Stimulated activated CD4-positive, alpha-beta T cell treated with anti-CD3 and anti-CD28 coated beads, Interleukin-15, amount 100 ng/mL, for 48 hours (primary cell): ENCODE measurements around the gene SLC49A4.

Source experiments
- DNase-seq, 2 donors: peaks; one replicate each; pipeline ENCODE4 v3.0.0-alpha.2; 2020; ENCODE audit warnings: low read depth in 2 of 2

Gene SLC49A4

GRCh38 chr3:122785231-122785630 is 9.6 kb upstream of the SLC49A4 start:
- no peak for DNase-seq

DNA sequence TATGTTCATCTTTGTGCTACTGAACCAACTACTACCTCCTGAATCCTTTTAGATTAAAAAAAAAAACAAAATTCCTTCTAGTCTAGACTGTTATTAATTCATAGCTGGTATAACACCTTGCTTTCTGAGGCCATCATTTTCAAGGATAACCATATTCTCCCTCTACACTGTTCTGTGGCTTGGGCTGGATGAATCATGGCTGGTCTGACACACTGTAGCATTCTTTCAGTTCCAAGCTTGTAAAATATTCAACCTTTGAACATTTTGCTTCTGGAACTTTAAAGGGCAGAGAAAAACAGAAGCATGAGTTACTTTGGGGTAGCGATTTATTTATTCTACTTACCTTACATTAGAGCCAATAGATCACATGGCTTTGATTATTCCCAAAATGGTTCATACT is 8.8 kb upstream of the SLC49A4 start:
- DNase-seq = no peak

GRCh38 chr3:122787872-122788271 is 7.0 kb upstream of the SLC49A4 start:
- no peak for DNase-seq

DNA sequence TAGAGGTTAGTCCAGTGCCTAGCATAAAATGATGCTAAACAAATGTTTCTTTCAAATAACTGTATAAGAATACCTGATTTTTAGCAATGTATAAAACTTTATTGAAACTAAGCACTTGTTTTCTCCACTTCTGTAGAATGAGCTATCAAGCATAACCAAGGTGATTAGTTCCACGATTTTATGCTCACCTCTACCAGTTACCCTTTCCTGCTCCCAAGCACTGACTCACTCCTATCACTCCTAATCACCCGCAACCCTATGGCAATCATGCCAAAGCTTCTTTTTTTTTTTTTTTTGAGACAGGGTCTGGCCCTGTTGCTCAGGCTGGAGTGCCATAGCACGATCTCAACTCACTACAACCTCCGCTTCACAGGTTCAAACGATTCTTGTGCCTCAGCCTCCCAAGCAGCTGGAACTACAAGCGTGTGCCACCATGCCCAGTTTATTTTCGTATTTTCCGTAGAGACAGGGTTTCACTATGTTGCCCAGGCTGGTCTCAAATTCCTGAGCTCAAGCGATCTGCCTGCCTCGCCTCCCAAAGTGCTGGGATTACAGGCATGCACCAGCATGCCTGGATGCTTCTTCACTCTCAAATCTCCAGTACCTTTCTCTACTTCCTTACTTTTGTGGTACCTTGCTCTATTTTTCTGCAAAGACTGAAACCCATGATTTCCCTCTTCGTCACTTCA is 5.1 kb upstream of the SLC49A4 start:
- no peak for DNase-seq

- peak; percentile 77 to 83 for DNase-seq
Observed at GRCh38 chr3:122793568-122794416, 1.1 kb upstream of the SLC49A4 start, which contains the start of gene HSPBAP1. TSS of gene HSPBAP1 (minus strand) at chr3:122793831. CDS start at chr3:122793680, 151 bp downstream.

- DNase-seq = no peak
Observed at GRCh38 chr3:122794483-122794778, 438 bp upstream of the SLC49A4 start.

DNA sequence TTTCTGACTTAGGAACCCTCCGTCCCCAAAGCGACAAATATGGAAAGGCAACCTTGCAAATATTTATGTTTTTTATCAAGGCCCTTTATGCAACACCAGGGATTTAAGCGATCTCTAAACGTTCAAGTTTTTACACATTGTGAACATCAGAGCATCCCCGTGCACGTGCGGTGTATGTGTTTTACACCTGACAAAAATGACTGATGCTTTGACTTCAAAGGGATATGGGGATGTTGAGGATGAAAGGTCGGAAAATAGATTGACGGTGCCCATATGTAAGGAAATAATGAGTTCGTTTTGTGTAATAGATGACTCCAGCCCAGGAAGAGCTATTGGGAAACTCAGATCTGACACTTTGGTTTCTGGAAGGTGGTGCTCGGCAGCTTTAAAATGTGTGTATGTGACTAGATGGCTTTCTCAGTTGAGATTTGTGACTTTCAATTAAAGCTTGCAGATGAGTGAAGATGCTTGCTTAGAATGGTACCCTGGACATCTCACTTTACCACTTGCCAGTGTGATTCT is 866 bp downstream of the SLC49A4 start:
- DNase-seq = no peak

- no peak for DNase-seq
Observed at GRCh38 chr3:122797291-122797690, 2.4 kb downstream of the SLC49A4 start.

- no peak for DNase-seq
Observed at GRCh38 chr3:122799322-122799721, 4.5 kb downstream of the SLC49A4 start.

DNA sequence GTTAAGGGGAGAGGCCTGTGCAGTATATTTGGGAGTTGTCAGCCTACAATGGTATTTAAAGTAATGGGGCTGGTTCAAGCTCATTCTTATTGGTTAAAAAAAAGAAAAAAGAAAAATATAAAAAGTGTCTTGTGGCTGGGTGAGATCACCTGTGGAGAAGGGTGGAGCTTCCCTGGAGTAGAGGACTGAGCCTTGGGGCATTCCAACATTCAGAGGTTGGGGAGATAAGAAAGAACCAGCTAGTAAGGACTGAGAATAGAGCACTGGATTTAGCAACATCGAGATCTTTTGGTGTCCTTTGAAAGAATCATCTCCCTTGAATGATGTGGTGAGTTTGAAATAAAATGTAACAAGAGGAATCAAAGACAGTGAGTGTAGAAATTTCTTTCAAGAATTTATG is 5.2 kb downstream of the SLC49A4 start:
- DNase-seq = no peak

- DNase-seq = no peak
Observed at GRCh38 chr3:122800706-122801237, 5.9 kb downstream of the SLC49A4 start.

- DNase-seq = no peak
Observed at GRCh38 chr3:122802323-122802722, 7.5 kb downstream of the SLC49A4 start.

GRCh38 chr3:122803977-122804376 is 9.1 kb downstream of the SLC49A4 start:
- no peak for DNase-seq

DNA sequence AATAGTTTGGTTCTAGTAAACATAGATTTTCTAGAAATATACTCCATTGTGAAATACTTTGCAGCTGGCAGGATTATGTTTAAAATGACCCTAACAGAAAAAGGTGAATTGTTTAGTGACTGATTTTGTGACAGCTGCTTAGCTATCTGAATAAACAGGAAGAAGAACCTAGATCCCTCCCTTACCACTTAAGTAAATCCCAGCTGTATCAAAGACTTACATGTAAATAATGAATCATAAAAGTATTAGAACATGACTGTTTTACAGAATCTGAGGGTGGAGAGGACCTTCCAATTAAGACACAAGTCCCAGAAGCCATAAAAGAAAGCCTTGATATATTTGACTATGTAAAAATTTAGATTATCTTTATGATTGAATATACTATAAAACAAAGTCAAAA is 15.9 kb downstream of the SLC49A4 start:
- no peak for DNase-seq

DNA sequence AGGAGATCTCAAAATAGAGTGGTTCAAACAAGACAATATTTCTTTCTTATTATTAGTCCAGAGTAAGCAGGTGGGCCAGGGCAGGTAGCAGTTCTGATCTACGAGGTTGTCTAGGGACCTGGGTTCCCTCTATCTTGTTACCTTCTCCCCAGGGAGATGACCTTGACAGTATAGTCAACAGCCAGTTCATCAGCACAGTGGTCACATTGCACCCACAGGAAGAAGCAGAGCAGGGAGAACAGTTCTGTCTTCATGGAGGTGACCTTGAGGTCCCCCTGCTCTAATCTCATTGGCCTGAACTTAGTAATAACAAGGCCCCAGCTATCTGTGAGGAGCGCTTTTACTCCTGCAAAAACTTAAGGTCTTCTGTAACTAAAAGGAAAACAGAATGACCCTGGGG is 21.7 kb downstream of the SLC49A4 start:
- no peak for DNase-seq

DNA sequence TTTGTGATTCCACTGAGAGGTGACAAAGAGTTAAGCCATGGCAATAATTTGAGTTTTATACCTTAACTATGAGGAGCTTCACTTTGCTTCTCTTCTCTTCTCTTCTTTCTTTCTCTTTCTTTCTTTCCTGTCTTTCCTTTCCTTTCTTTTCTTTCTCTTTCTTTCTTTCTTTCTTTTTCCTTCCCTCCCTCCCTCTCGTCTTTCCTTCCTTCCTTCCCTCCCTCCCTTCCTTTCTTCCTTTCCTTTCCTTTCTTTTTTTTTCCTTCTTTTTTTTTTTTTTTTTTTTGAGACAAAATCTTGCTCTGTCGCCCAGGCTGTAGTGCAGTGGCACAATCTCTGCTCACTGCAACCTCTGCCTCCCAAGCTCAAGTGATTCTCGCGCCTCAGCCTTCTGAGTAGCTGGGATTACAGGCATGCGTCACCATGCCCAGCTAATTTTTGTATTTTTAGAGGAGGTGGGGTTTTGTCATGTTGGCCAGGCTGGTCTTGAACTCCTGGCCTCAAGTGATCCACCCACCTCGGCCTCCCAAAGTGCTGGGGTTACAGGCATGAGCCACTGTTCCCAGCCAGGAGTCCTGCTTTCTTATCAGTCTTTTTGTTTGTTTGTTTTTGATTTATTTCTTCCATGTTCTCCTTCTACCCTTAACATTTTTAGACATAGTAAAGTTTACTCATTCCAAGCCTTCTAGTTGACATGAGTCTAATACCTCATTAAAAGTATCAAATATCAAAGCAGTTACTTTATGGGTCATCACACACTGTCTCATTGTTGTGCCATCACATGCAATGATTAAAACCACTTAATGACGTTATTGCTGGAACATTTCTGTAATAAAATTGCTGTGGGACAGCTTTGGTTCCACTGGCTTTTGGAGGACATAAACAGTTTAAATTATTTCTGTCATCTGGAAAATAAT is 29.9 kb downstream of the SLC49A4 start:
- no peak for DNase-seq

- no peak for DNase-seq
Observed at GRCh38 chr3:122825460-122825859, 30.6 kb downstream of the SLC49A4 start.

DNA sequence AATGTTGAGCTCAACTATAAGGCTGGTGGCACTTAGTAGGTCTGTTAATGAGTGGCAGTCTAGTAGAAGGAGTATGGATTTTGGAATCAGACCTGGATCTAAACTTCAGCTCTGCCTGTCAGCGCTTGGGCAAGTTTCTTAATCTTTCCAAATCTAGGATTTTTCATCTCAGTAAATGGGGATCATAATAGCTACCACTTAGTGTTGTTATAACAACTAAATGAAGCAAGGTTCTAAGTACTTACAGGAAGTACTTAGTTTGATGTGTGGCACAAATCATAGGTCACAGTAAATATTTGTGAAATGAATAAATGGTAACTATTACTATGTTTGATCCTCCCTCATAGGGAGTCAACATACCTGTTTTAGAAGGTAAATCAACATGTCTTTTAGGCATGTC is 31.4 kb downstream of the SLC49A4 start:
- no peak for DNase-seq

- DNase-seq = no peak
Observed at GRCh38 chr3:122828281-122828680, 33.4 kb downstream of the SLC49A4 start.

DNA sequence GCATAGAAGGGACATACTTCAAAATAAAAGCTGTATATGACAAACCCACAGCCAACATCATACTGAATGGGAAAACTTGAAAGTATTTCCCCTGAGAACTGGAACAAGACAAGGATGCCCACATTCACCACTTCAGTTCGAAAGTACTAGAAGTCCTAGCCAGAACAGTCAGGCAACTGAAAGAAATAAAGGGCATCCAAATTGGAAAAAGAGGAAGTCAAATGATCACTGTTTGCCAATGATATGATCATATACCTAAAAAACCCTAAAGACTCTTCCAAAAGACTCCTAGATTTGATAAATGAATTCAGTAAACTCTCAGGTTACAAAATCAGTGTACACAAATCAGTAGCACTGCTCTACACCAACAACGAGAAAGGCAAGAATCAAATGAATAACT is 40.7 kb downstream of the SLC49A4 start:
- no peak for DNase-seq

DNA sequence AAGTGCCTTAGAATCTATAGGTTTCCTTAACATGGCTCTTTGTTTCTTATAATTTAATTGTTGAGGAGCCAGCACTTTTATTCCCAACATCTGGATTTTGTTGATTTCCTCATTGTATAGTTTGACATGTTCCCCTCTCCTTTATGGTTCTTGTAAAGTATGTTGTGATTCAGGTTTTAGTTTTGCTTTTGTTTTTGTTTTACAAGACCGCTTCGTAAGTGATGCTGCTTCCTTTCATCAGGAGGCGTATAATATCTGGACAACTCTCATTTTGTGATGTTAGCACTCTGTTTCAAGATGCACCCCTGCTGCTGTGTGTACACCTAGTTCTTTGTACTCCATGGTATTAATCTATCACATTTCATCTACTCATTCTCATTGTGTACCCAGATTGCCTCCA is 48.7 kb downstream of the SLC49A4 start:
- DNase-seq = no peak

GRCh38 chr3:122857019-122857418 is 62.1 kb downstream of the SLC49A4 start:
- no peak for DNase-seq
